A204.1 (cell line): ENCODE results near the gene AHSA1.

Source experiments
- FAIRE-seq: peaks from 2 replicates; lab custom pipeline; 2012; peaks lifted over from hg19 to GRCh38; lab: Jason Lieb, UNC

AHSA1 gene

GRCh38 chr14:77509366-77509765, 51.5 kb downstream of the AHSA1 start:
- no peak for FAIRE-seq

GRCh38 chr14:77511486-77512162, 53.7 kb downstream of the AHSA1 start:
- FAIRE-seq = no peak

GRCh38 chr14:77516126-77516525, 58.2 kb downstream of the AHSA1 start:
- no peak for FAIRE-seq
